Measurements from ENCODE around the gene NEK7. TPM values are rescaled to one million over a fixed set of nuclear protein-coding genes. Genes with fewer than 3 reads are reported as not detected.

NEK7 gene
- total RNA-seq, 1 donor from 2014 or later, result 119 TPM

GRCh38 chr1:198165927-198166647 is 9.3 kb downstream of the NEK7 start:
- DNase-seq (ENCODE audit: low spot score) (no peak), ATAC-seq (no peak)
- intact Hi-C loops (cut with DNase I), result no loop called here

GRCh38 chr1:198166900-198167299 is 10.1 kb downstream of the NEK7 start:
- DNase-seq (ENCODE audit: low spot score) (no peak), ATAC-seq (no peak)
- intact Hi-C loops (cut with DNase I), result no loop called here

- intact Hi-C loops (cut with DNase I), result no loop called here
- peak; percentile 45 for ATAC-seq
- DNase-seq (ENCODE audit: low spot score), result no peak
These were observed 10.7 kb downstream of the NEK7 start for GRCh38 chr1:198167436-198167934.

- intact Hi-C loops (cut with DNase I), result no loop called here
- DNase-seq (ENCODE audit: low spot score) (no peak), ATAC-seq (no peak)
These were observed 11.4 kb downstream of the NEK7 start for GRCh38 chr1:198168227-198168626.

GRCh38 chr1:198169672-198170071 is 12.9 kb downstream of the NEK7 start:
- no peak for ATAC-seq
- no peak for DNase-seq (ENCODE audit: low spot score)
- intact Hi-C loops (cut with DNase I), result no loop called here

GRCh38 chr1:198171667-198172540 is 15.1 kb downstream of the NEK7 start:
- intact Hi-C loops (cut with DNase I), result no loop called here
- ATAC-seq, result no peak
- DNase-seq (ENCODE audit: low spot score), result no peak

- no peak for DNase-seq (ENCODE audit: low spot score)
- ATAC-seq, result no peak
- intact Hi-C loops (cut with DNase I), result no loop called here
These were observed 17.0 kb downstream of the NEK7 start for GRCh38 chr1:198173832-198174231.

GRCh38 chr1:198174297-198174696 is 17.5 kb downstream of the NEK7 start:
- ATAC-seq (no peak), DNase-seq (ENCODE audit: low spot score) (no peak)
- intact Hi-C loops (cut with DNase I), result no loop called here

- intact Hi-C loops (cut with DNase I), result no loop called here
- ATAC-seq (no peak), DNase-seq (ENCODE audit: low spot score) (no peak)
These were observed 18.8 kb downstream of the NEK7 start for GRCh38 chr1:198175423-198176170.

- no peak for ATAC-seq
- intact Hi-C loops (cut with DNase I), result no loop called here
- no peak for DNase-seq (ENCODE audit: low spot score)
These were observed 19.4 kb downstream of the NEK7 start for GRCh38 chr1:198176179-198176578.

- intact Hi-C loops (cut with DNase I), result no loop called here
- DNase-seq (ENCODE audit: low spot score) (no peak), ATAC-seq (no peak)
These were observed 20.7 kb downstream of the NEK7 start for GRCh38 chr1:198177546-198177945.

GRCh38 chr1:198178615-198179014 is 21.8 kb downstream of the NEK7 start:
- DNase-seq (ENCODE audit: low spot score) (no peak), ATAC-seq (no peak)
- intact Hi-C loops (cut with DNase I), result no loop called here

- ATAC-seq (peak; percentile 38), DNase-seq (ENCODE audit: low spot score) (no peak)
- intact Hi-C loops (cut with DNase I), result no loop called here
These were observed 22.8 kb downstream of the NEK7 start for GRCh38 chr1:198179556-198179981.

GRCh38 chr1:198183605-198184004 is 26.8 kb downstream of the NEK7 start:
- intact Hi-C loops (cut with DNase I), result no loop called here
- ATAC-seq, result no peak

GRCh38 chr1:198184516-198184915 is 27.7 kb downstream of the NEK7 start:
- intact Hi-C loops (cut with DNase I), result no loop called here
- ATAC-seq (no peak), DNase-seq (ENCODE audit: low spot score) (no peak)

More at GRCh38 chr1:198183605-198184004, 26.8 kb downstream of the NEK7 start:
- no peak for DNase-seq (ENCODE audit: low spot score)

- DNase-seq (ENCODE audit: low spot score) (no peak), ATAC-seq (no peak)
- intact Hi-C loops (cut with DNase I), result no loop called here
These were observed 28.3 kb downstream of the NEK7 start for GRCh38 chr1:198185146-198185545.

- DNase-seq (ENCODE audit: low spot score) (no peak), ATAC-seq (no peak)
- intact Hi-C loops (cut with DNase I), result no loop called here
These were observed 29.0 kb downstream of the NEK7 start for GRCh38 chr1:198185759-198186158.

- intact Hi-C loops (cut with DNase I), result no loop called here
- no peak for ATAC-seq
- DNase-seq (ENCODE audit: low spot score), result no peak
These were observed 30.2 kb downstream of the NEK7 start for GRCh38 chr1:198186916-198187580.

All from sciatic nerve (tissue), 2 donors.